ENCODE measurements around the gene MPHOSPH6. TPM values are rescaled to one million over a fixed set of nuclear protein-coding genes. Genes with fewer than 3 reads are reported as not detected.

Gene MPHOSPH6
- total and polyA plus RNA-seq, 2 donors (not counting 3 experiments of a cell fraction or from before 2014, with no cell fraction given): 10.9 to 32.0 TPM

GRCh38 chr16:82157836-82158235 is 12.2 kb downstream of the MPHOSPH6 start:
- POLR2A ChIA-PET: no interaction called here
- dilution Hi-C loops (cut with MboI; ENCODE audit: extremely low pct_ligation_motif_present, low sequenced_read_pairs): no loop called here
- no peak for FAIRE-seq

More at GRCh38 chr16:82157836-82158235, 12.2 kb downstream of the MPHOSPH6 start:
- Histone ChIP-seq H3K9me1 (replicated peaks; ENCODE audit: control insufficient read depth, extremely low read depth, insufficient read depth, low read length) (no peaks in the 10 kb centered on the region), H3K27me3 (ENCODE audit: control insufficient read depth in 2 of 2, insufficient read depth in 2 of 2, low read length in 2 of 2) (no peaks in the 10 kb centered on the region), H3K4me3 (replicated peaks in 1 of 3; ENCODE audit: insufficient read depth in 1 of 3, low read depth in 1 of 3, low read length in 3 of 3) (no peak overlapping the region), H3K4me2 (ENCODE audit: insufficient read depth, low read length) (no peak overlapping the region), H2AFZ (ENCODE audit: low read depth, low read length) (no peak overlapping the region), H3K9me3 (replicated peaks; ENCODE audit: control insufficient read depth, insufficient read depth, low read length) (no peaks in the 10 kb centered on the region), H3K36me3 (ENCODE audit: control insufficient read depth in 2 of 2, extremely low read depth in 1 of 2, insufficient read depth in 2 of 2, low read length in 2 of 2) (peaks cover 7 to 17% of the 10 kb centered on the region in 2 experiments), H4K20me1 (replicated peaks; ENCODE audit: control insufficient read depth, extremely low read depth, insufficient read depth, low read length) (no peaks in the 10 kb centered on the region), H3K27ac (ENCODE audit: insufficient read depth, low read depth, low read length) (no peak overlapping the region), H3K4me1 (ENCODE audit: control insufficient read depth, extremely low read depth, insufficient read depth, low read length) (no peaks in the 10 kb centered on the region), H3K9ac (replicated peaks; ENCODE audit: extremely low read depth, insufficient read depth, low read length) (no peak overlapping the region), H3K79me2 (ENCODE audit: control insufficient read depth, insufficient read depth, low read length) (peaks cover 21% of the 10 kb centered on the region)
- BruUV-seq (replicated peaks): no TSS peak
- CTCF ChIA-PET: no interaction called here
- no peak for DNase-seq (ENCODE audit: low read depth, low spot score)
- no peak for TF ChIP-seq POLR2A (IDR thresholded peaks at IDR 0.05; ENCODE audit: low read depth, low read length)
- TF ChIP-seq CTCF (IDR thresholded peaks at IDR 0.05; ENCODE audit: extremely low read depth in 1 of 2, insufficient read depth in 1 of 2, low read depth in 1 of 2, low read length in 2 of 2): no peak
- TF ChIP-seq JUN (IDR thresholded peaks at IDR 0.05; ENCODE audit: borderline replicate concordance, insufficient read depth, insufficient read length, low read depth): no peak
- TF ChIP-seq EZH2 (IDR thresholded peaks at IDR 0.05; ENCODE audit: borderline replicate concordance, low read depth, low read length, severe bottlenecking): no peak
- TF ChIP-seq GATA2 (IDR thresholded peaks at IDR 0.05; ENCODE audit: insufficient read depth, insufficient read length, low read depth, low read length): no peak
- TF ChIP-seq, protein P1, sequence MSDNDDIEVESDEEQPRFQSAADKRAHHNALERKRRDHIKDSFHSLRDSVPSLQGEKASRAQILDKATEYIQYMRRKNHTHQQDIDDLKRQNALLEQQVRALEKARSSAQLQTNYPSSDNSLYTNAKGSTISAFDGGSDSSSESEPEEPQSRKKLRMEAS (IDR thresholded peaks at IDR 0.05; ENCODE audit: insufficient read depth, insufficient read length): no peak
- TF ChIP-seq POLR2AphosphoS5 (IDR thresholded peaks at IDR 0.05; ENCODE audit: insufficient read depth, low read depth, low read length): no peak
- no peak for TF ChIP-seq MYC (IDR thresholded peaks at IDR 0.05; ENCODE audit: low read depth, low read length)
- no peak for TF ChIP-seq FOS (IDR thresholded peaks at IDR 0.05; ENCODE audit: borderline replicate concordance, insufficient read depth, low read length)
- intact Hi-C loops (cut with micrococcal nuclease): no loop called here

Measured in endothelial cell of umbilical vein (primary cell).